MG63 (cell line): ENCODE data around the gene TSPY1. TPM values are rescaled to one million over a fixed set of nuclear protein-coding genes. Genes with fewer than 3 reads are reported as not detected.
"Not testable (repeated sequence)": the region's sequence is repeated elsewhere in the genome, so short reads cannot be mapped to it uniquely, and the experiment has no call there.

ENCODE experiments used
- DNase-seq: peaks from one replicate; pipeline ENCODE4 v3.0.0-alpha.2; 2020
- H3K27me3 ChIP-seq: fragments of 250-450 bp; sonication (Bioruptor Pico); 2 replicates; pipeline ENCODE4 v1.5.1; 2020; ENCODE audit warnings: mild to moderate bottlenecking, moderate library complexity
- H3K36me3 ChIP-seq: fragments of 250-450 bp; sonication (Bioruptor Pico); 2 replicates; pipeline ENCODE4 v1.5.1; 2020; ENCODE audit warnings: mild to moderate bottlenecking, moderate library complexity
- H3K4me3 ChIP-seq: fragments of 250-450 bp; sonication (Bioruptor Pico); 2 replicates; pipeline ENCODE4 v1.5.1; 2020; ENCODE audit warnings: mild to moderate bottlenecking, moderate library complexity
- H3K9me3 ChIP-seq: fragments of 250-450 bp; sonication (Bioruptor Pico); 2 replicates; pipeline ENCODE4 v1.5.1; 2020; ENCODE audit warnings: mild to moderate bottlenecking, moderate library complexity
- total RNA-seq: library from RNA; depleted of rRNA; stranded (reverse); fragments of >200 nt; shearing (Covaris generic); gene quantifications from 2 replicates; pipeline ENCODE4 v1.2.3, GENCODE V29; 2014; ENCODE audit warnings: low replicate concordance; rRNA removed

Gene TSPY1, protein sequence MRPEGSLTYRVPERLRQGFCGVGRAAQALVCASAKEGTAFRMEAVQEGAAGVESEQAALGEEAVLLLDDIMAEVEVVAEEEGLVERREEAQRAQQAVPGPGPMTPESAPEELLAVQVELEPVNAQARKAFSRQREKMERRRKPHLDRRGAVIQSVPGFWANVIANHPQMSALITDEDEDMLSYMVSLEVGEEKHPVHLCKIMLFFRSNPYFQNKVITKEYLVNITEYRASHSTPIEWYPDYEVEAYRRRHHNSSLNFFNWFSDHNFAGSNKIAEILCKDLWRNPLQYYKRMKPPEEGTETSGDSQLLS
- total RNA-seq, result not detected in 2 replicates

DNA sequence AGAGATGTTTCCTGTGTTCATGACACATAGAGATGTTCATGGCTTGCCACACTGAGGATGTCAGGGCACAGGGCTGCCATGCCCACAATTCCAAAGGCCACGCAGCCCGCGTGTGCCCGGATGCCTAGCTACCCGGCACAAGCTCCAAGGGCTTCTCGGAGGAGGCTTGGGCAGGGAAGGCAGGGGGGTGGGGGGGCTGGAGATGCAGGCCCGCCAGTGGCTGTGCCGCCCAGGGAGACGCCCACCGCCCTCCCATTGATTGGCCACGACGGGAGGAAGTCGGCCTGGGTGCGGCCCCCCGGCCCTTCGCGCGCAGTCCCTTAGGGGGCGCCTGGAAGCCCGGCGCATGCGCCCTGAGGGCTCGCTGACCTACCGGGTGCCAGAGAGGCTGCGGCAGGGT is at the start of gene TSPY1:
Gene TSPY1 (plus strand): TSS at position 301 of the 400 bp plus-strand sequence. CDS start 46 bp downstream, at position 347.
- H3K27me3 ChIP-seq, H3K36me3 ChIP-seq, H3K9me3 ChIP-seq, DNase-seq, H3K4me3 ChIP-seq: not testable (repeated sequence)

DNA sequence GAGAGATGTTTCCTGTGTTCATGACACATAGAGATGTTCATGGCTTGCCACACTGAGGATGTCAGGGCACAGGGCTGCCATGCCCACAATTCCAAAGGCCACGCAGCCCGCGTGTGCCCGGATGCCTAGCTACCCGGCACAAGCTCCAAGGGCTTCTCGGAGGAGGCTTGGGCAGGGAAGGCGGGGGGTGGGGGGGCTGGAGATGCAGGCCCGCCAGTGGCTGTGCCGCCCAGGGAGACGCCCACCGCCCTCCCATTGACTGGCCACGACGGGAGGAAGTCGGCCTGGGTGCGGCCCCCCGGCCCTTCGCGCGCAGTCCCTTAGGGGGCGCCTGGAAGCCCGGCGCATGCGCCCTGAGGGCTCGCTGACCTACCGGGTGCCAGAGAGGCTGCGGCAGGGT is 20.2 kb downstream of the TSPY1 start, which contains the start of gene TSPY9:
Gene TSPY9 (plus strand): TSS at position 301 of the 400 bp plus-strand sequence. CDS start 46 bp downstream, at position 347.
- H3K36me3 ChIP-seq, DNase-seq, H3K9me3 ChIP-seq, H3K27me3 ChIP-seq, H3K4me3 ChIP-seq: not testable (repeated sequence)

DNA sequence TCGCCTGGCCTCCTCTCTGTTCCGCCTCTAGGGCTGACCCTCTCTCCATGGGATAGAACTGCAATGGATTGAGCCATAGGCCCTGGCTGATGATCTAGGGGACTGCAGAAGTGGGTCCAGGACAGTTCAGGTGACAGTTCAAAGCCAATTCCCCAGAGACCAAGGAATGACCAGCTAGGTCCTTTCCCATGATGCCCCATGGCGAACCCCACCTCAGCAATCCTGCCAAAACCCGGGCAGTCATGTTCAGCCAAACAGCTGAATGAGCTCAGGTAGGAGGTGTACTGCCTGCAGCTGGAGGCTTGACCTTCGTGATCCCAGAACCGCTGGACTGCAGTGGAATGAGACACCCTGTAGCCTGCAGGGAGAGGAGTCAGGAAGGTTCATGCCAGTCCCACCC is 37.6 kb downstream of the TSPY1 start:
- H3K9me3 ChIP-seq, H3K4me3 ChIP-seq, H3K36me3 ChIP-seq, H3K27me3 ChIP-seq, DNase-seq: not testable (repeated sequence)

DNA sequence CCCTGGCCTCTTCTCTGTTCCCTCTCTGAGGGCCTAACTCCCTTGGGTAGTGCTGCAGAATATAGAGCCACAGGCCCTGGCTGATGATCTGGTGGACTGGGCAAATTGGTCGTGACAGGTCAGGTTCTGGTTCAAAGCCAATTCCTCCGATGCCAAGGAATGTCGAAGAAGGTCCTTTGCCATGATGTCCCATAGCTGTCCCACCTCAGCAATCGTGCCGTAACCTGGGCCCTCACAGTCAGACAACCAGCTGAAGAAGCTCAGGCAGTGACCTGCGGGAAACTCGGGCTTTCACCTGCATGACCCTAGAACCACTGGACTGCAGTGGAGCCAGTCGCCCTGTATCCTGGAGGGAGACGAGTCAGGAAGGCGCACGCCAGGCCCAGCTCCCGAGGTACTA is 49.5 kb downstream of the TSPY1 start:
- H3K27me3 ChIP-seq, H3K4me3 ChIP-seq, DNase-seq, H3K36me3 ChIP-seq, H3K9me3 ChIP-seq: not testable (repeated sequence)

Other genes with a start within 250 kb of the TSPY1 start
- not detected in 2 replicates for gene TSPY4, start 129.5 kb upstream of the TSPY1 start, total RNA-seq
- gene TSPY8, start 109.2 kb upstream of the TSPY1 start, total RNA-seq, result not detected in 2 replicates
- not detected in 2 replicates for gene TSPY3, start 68.5 kb upstream of the TSPY1 start, total RNA-seq
- gene TSPY9, start 20.3 kb downstream of the TSPY1 start, total RNA-seq, result not detected in 2 replicates
- not detected in 2 replicates for gene TSPY10, start 60.9 kb downstream of the TSPY1 start, total RNA-seq